ENCODE measurements around the gene SPSB4.

DNA sequence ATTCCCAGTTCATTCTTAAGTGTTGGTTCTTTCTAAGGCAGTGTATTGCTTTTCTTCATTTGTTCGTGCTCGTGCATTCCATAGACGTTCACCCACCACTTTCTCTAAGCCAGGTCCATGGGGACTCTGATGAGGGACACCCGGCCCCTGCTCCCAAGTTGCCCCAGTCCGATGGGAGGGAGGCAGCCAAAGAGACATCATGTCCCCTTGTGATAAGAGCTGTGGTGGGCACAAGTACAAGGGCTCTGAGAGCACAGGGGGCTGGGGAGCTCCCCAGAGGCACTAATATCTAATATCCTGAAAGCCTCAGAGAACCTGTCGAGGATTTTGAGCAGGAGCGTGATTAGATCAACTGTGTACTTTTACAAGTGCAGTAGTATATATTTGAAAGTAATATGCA lies 6.3 kb downstream of the SPSB4 start:
- TF ChIP-seq, protein P1, sequence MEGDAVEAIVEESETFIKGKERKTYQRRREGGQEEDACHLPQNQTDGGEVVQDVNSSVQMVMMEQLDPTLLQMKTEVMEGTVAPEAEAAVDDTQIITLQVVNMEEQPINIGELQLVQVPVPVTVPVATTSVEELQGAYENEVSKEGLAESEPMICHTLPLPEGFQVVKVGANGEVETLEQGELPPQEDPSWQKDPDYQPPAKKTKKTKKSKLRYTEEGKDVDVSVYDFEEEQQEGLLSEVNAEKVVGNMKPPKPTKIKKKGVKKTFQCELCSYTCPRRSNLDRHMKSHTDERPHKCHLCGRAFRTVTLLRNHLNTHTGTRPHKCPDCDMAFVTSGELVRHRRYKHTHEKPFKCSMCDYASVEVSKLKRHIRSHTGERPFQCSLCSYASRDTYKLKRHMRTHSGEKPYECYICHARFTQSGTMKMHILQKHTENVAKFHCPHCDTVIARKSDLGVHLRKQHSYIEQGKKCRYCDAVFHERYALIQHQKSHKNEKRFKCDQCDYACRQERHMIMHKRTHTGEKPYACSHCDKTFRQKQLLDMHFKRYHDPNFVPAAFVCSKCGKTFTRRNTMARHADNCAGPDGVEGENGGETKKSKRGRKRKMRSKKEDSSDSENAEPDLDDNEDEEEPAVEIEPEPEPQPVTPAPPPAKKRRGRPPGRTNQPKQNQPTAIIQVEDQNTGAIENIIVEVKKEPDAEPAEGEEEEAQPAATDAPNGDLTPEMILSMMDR (IDR thresholded peaks at IDR 0.05; ENCODE audit: insufficient read depth, low read depth, low read length): no peak
- TF ChIP-seq EZH2 (IDR thresholded peaks at IDR 0.05; ENCODE audit: insufficient read depth, low read length): no peak
